Stimulated activated CD8-positive, alpha-beta memory T cell treated with anti-CD3 and anti-CD28 coated beads, Interleukin-2, amount 100 ng/mL, for 1 hour (primary cell): ENCODE data around the gene ANKRD50.

ENCODE experiments used
- DNase-seq, 2 donors: peaks; one replicate each; pipeline ENCODE4 v3.0.0-alpha.2; 2020; ENCODE audit warnings: low read depth in 2 of 2

Gene ANKRD50

DNA sequence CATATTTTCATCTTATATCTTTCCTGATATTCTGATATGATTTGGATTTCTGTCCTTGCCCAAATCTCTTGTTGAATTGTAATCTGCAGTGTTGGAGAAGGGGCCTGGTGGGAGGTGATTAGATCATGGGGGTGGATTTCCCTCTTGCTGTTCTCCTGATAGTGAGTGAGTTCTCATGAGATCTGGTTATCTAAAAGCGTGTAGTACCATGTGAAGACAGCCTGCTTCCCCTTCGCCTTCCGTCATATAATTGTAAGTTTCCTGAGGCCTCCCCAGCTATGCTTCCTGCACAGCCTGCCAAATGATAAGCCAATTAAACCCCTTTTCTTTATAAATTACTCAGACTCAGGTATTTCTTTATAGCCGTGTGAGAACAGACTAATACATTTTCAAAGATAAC, 77.2 kb downstream of the ANKRD50 start:
- no peak for DNase-seq

GRCh38 chr4:124633285-124633941, 79.1 kb downstream of the ANKRD50 start:
- DNase-seq: no peak

DNA sequence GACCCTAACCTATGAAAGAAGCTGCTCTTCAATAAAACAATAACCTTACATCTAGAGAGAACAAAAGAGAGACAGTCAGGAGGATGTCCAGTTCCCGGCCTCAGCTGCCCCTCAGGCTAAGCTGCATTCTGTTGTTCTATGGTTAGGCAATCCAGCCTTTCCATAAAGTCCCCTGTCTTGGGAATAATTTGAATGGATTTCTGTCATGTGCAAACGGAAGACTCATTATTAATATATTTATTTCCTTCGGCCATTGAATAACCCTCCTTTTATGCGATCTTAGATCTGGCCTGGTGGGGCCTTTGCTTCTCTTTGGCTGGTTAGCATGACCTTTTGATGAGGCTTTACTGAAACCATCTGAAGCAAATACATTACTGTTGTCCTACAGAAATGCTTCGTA, 80.1 kb downstream of the ANKRD50 start:
- DNase-seq: no peak

DNA sequence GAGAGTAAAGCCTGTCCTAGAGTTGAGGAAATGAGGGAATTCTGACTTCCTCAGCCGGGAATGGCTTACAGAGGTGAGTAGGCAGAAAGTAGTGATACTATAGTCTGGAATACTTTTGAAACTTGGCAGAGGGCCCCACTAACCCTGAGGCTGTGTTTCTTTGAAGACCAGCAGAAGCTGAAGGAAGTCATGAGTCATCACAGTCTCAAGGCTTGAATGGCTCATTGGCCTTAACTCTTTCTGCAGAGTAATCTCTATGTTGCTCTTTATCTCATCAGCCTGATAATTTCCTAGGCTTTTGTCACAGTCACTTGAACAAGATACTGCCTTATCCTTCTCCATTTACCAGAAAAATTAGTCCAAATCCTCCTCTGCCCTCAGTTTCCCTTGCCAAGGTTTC, 80.8 kb downstream of the ANKRD50 start:
- no peak for DNase-seq

GRCh38 chr4:124629681-124630080, 82.9 kb downstream of the ANKRD50 start:
- no peak for DNase-seq
